HG02623 (cell line): ENCODE results near the gene GSX2.
"Not testable (repeated sequence)": the region's sequence is repeated elsewhere in the genome, so short reads cannot be mapped to it uniquely, and the experiment has no call there.

Experiments
- ATAC-seq: cut with Tn5 transposase; IDR thresholded peaks from one replicate; pipeline ENCODE4 v1.9.1; 2021; ENCODE audit warnings: moderate library complexity; ENCODE audit not compliant: unreplicated experiment

GSX2 gene

GRCh38 chr4:54099748-54100574, at the start of gene GSX2:
Gene GSX2 (plus strand): TSS chr4:54100163. CDS start chr4:54100345, 182 bp downstream.
- no peak for ATAC-seq

- ATAC-seq = no peak
These were observed 49.6 kb upstream of the GSX2 start for GRCh38 chr4:54050214-54050904.

GRCh38 chr4:54053322-54053721, 46.6 kb upstream of the GSX2 start:
- not testable (repeated sequence) for ATAC-seq

GRCh38 chr4:54054501-54054900, 45.5 kb upstream of the GSX2 start:
- ATAC-seq = no peak

- no peak for ATAC-seq
These were observed 44.5 kb upstream of the GSX2 start for GRCh38 chr4:54055494-54055893.

- no peak for ATAC-seq
These were observed 43.6 kb upstream of the GSX2 start for GRCh38 chr4:54056360-54056759.

- ATAC-seq = no peak
These were observed 41.8 kb upstream of the GSX2 start for GRCh38 chr4:54058171-54058570.

GRCh38 chr4:54060116-54060515, 39.8 kb upstream of the GSX2 start:
- no peak for ATAC-seq

GRCh38 chr4:54061067-54061466, 38.9 kb upstream of the GSX2 start:
- no peak for ATAC-seq

- ATAC-seq = no peak
These were observed 38.1 kb upstream of the GSX2 start for GRCh38 chr4:54061873-54062272.

GRCh38 chr4:54062392-54062791, 37.6 kb upstream of the GSX2 start:
- ATAC-seq = no peak

- ATAC-seq = no peak
These were observed 36.7 kb upstream of the GSX2 start for GRCh38 chr4:54063229-54063628.

GRCh38 chr4:54063737-54064316, 36.1 kb upstream of the GSX2 start:
- ATAC-seq = peak; percentile 27

- peak; percentile 96 for ATAC-seq
These were observed 35.4 kb upstream of the GSX2 start, which contains the start of gene CHIC2 for GRCh38 chr4:54064317-54065111. Gene CHIC2 (minus strand): TSS chr4:54064605. CDS start chr4:54064300, 305 bp downstream.

GRCh38 chr4:54065282-54066087, 34.5 kb upstream of the GSX2 start:
- no peak for ATAC-seq

- ATAC-seq = no peak
These were observed 33.9 kb upstream of the GSX2 start for GRCh38 chr4:54066088-54066415.

GRCh38 chr4:54066718-54067129, 33.2 kb upstream of the GSX2 start:
- ATAC-seq = no peak

GRCh38 chr4:54067166-54067565, 32.8 kb upstream of the GSX2 start:
- no peak for ATAC-seq

- no peak for ATAC-seq
These were observed 26.6 kb upstream of the GSX2 start for GRCh38 chr4:54073271-54073880.

GRCh38 chr4:54074381-54074780, 25.6 kb upstream of the GSX2 start:
- no peak for ATAC-seq
